ENCODE results near the gene TRRAP.

- no peak for TF ChIP-seq CTCF (IDR thresholded peaks at IDR 0.05)
- TF ChIP-seq ZFX (IDR thresholded peaks at IDR 0.05; ENCODE audit: borderline replicate concordance) = no peak
Measured at GRCh38 chr7:98991141-98991540, 112.8 kb downstream of the TRRAP start.
